Upper lobe of left lung (tissue), 6 donors: Measurements from ENCODE around the gene SGTA. TPM values are rescaled to one million over a fixed set of nuclear protein-coding genes. Genes with fewer than 3 reads are reported as not detected.

Experiments
- ATAC-seq, 2 donors: fragments of 200-7000 bp; cut with Tn5 transposase; one replicate each; pipeline ENCODE4 v1.9.1; 2022; ENCODE audit warnings: mild to moderate bottlenecking in 2 of 2, moderate library complexity in 2 of 2; ENCODE audit not compliant: low FRiP score in 2 of 2
- DNase-seq, 2 donors: peaks; one replicate each; pipeline ENCODE4 v3.0.0-alpha.2; 2019 to 2020
- H3K27ac ChIP-seq, 4 donors: fragments of 200-600 bp; sonication (generic); one replicate each; pipeline ENCODE4 v1.5.1; 2016 to 2019
- H3K27me3 ChIP-seq, 4 donors: fragments of 200-600 bp; sonication (generic); one replicate each; pipeline ENCODE4 v1.5.1; 2017 to 2019
- H3K36me3 ChIP-seq, 4 donors: fragments of 200-600 bp; sonication (generic); one replicate each; pipeline ENCODE4 v1.5.1; 2016 to 2019
- H3K4me1 ChIP-seq, 4 donors: fragments of 200-600 bp; sonication (generic); one replicate each; pipeline ENCODE4 v1.5.1; 2018 to 2019
- H3K4me3 ChIP-seq, 4 donors: fragments of 200-600 bp; sonication (generic); one replicate each; pipeline ENCODE4 v1.5.1; 2017 to 2019; ENCODE audit warnings: mild to moderate bottlenecking in 2 of 4, moderate library complexity in 1 of 4
- H3K9me3 ChIP-seq, 4 donors: fragments of 200-600 bp; sonication (generic); one replicate each; pipeline ENCODE4 v1.5.1; 2018 to 2019
- CTCF ChIP-seq, 6 experiments: fragments of 450-650 bp in 4 of 6; fragments of 200-600 bp in 2 of 6; sonication (generic) in 2 of 6; IDR thresholded peaks; one replicate each; pipeline ENCODE4 v1.5.1; 2016 to 2019; ENCODE audit warnings: antibody characterized with exemption in 6 of 6
- EP300 ChIP-seq, 4 donors: sonication (generic); formaldehyde crosslinking; IDR thresholded peaks; one replicate each; pipeline ENCODE4 v1.5.1; 2017; ENCODE audit warnings: antibody characterized with exemption in 4 of 4, control low read depth in 2 of 4
- POLR2A ChIP-seq, 4 donors: fragments of 450-650 bp; IDR thresholded peaks; one replicate each; pipeline ENCODE4 v1.5.1; 2016 to 2017; ENCODE audit warnings: antibody characterized with exemption in 4 of 4, mild to moderate bottlenecking in 2 of 4
- POLR2AphosphoS5 ChIP-seq, 2 donors: sonication (generic); formaldehyde crosslinking; IDR thresholded peaks; one replicate each; pipeline ENCODE4 v1.5.1; 2017; ENCODE audit warnings: antibody characterized with exemption in 2 of 2
- WGBS, 2 donors: methylation state at CpG; one replicate each; pipeline ENCODE4 v1.1.5; 2017 to 2018; 5-methylcytosine and 5-hydroxymethylcytosine counted together
- total RNA-seq, 6 donors: library from RNA; depleted of rRNA in 4 of 6; stranded (reverse); fragments of >200 nt in 4 of 6; gene quantifications; one replicate each; pipeline versions ENCODE4 v1.1.0 to v1.2.1, GENCODE V29; 2016 to 2021
- donor health status: DM: no; HTN: no; CAD: no; lungs with moderate emphysema.
- donor health status: DM: no; HTN: yes; CAD: no; lungs with severe emphysema.

SGTA gene
- total RNA-seq, 6 donors from 2014 or later: 34.3 to 56.4 (median 46.1) TPM

GRCh38 chr19:2728783-2729387 is 54.2 kb downstream of the SGTA start:
- Histone ChIP-seq H3K4me3 (no peak overlapping the region), H3K27me3 (peaks cover 0 to 5% (median 0%) of the 10 kb centered on the region in 4 donors), H3K4me1 (peaks cover 0 to 17% (median 6%) of the 10 kb centered on the region in 4 donors), H3K9me3 (no peaks in the 10 kb centered on the region), H3K36me3 (peaks cover 8 to 21% (median 16%) of the 10 kb centered on the region in 4 donors), H3K27ac (no peak overlapping the region)
- ATAC-seq: no peak
- no peak for DNase-seq
- 89 to 93% methylated on average over 9 to 22 of the region's 23 CpGs for WGBS, 2 donors
- TF ChIP-seq POLR2AphosphoS5 (IDR thresholded peaks at IDR 0.05) (no peak), POLR2A (IDR thresholded peaks at IDR 0.05) (no peak), CTCF (IDR thresholded peaks at IDR 0.05) (no peak), EP300 (IDR thresholded peaks at IDR 0.05) (no peak)

- no peak for DNase-seq
- Histone ChIP-seq H3K27me3 (peaks cover 0 to 6% (median 0%) of the 10 kb centered on the region in 4 donors), H3K27ac (no peak overlapping the region), H3K4me3 (no peak overlapping the region), H3K4me1 (peaks cover 0 to 24% (median 6%) of the 10 kb centered on the region in 4 donors), H3K9me3 (no peaks in the 10 kb centered on the region), H3K36me3 (peaks cover 4 to 9% (median 6%) of the 10 kb centered on the region in 4 donors)
- ATAC-seq: no peak
- TF ChIP-seq CTCF (IDR thresholded peaks at IDR 0.05) (no peak), POLR2A (IDR thresholded peaks at IDR 0.05) (no peak), EP300 (IDR thresholded peaks at IDR 0.05) (no peak), POLR2AphosphoS5 (IDR thresholded peaks at IDR 0.05) (no peak)
- 62 to 73% methylated on average over 11 to 16 of the region's 16 CpGs for WGBS, 2 donors
These were observed 55.5 kb downstream of the SGTA start for GRCh38 chr19:2727640-2727944.

GRCh38 chr19:2726904-2727639 is 56.0 kb downstream of the SGTA start:
- WGBS, 2 donors: 20 to 33% methylated on average over 1 to 26 of the region's 26 CpGs
- H3K4me1 ChIP-seq: peaks cover 0 to 24% (median 6%) of the 10 kb centered on the region in 4 donors
- H3K27me3 ChIP-seq: peaks cover 0 to 10% (median 2%) of the 10 kb centered on the region in 4 donors
- peaks cover 0 to 4% (median under 1%) of the 10 kb centered on the region in 4 donors for H3K36me3 ChIP-seq
- no peak overlapping the region for H3K4me3 ChIP-seq
- TF ChIP-seq POLR2A (IDR thresholded peaks at IDR 0.05) (no peak), POLR2AphosphoS5 (IDR thresholded peaks at IDR 0.05) (no peak), CTCF (IDR thresholded peaks at IDR 0.05) (no peak), EP300 (IDR thresholded peaks at IDR 0.05) (no peak)
- no peak for DNase-seq
- no peak overlapping the region for H3K27ac ChIP-seq
- no peak for ATAC-seq
- no peaks in the 10 kb centered on the region for H3K9me3 ChIP-seq

GRCh38 chr19:2726160-2726855 is 56.8 kb downstream of the SGTA start:
- no peaks in the 10 kb centered on the region for H3K9me3 ChIP-seq
- ATAC-seq: no peak
- WGBS, 2 donors: 69 to 77% methylated on average over 13 to 14 of the region's 15 CpGs

More at GRCh38 chr19:2726160-2726855, 56.8 kb downstream of the SGTA start:
- no peak overlapping the region for H3K27ac ChIP-seq
- no peak for TF ChIP-seq EP300 (IDR thresholded peaks at IDR 0.05)
- TF ChIP-seq CTCF (IDR thresholded peaks at IDR 0.05): no peak
- TF ChIP-seq POLR2A (IDR thresholded peaks at IDR 0.05): no peak
- TF ChIP-seq POLR2AphosphoS5 (IDR thresholded peaks at IDR 0.05): no peak
- H3K27me3 ChIP-seq: peaks cover 0 to 17% (median 8%) of the 10 kb centered on the region in 4 donors
- H3K4me1 ChIP-seq: peaks cover 0 to 32% (median 7%) of the 10 kb centered on the region in 4 donors
- no peaks in the 10 kb centered on the region for H3K36me3 ChIP-seq
- H3K4me3 ChIP-seq: no peak overlapping the region
- DNase-seq: no peak
